SKM-1 (cell line): ENCODE data around the gene PARP2.

ENCODE experiments used
- DNase-seq: peaks from one replicate; lab custom pipeline; 2025; ENCODE audit not compliant: unreplicated experiment; lab: John Stamatoyannopoulos, UW

The PARP2 gene

DNA sequence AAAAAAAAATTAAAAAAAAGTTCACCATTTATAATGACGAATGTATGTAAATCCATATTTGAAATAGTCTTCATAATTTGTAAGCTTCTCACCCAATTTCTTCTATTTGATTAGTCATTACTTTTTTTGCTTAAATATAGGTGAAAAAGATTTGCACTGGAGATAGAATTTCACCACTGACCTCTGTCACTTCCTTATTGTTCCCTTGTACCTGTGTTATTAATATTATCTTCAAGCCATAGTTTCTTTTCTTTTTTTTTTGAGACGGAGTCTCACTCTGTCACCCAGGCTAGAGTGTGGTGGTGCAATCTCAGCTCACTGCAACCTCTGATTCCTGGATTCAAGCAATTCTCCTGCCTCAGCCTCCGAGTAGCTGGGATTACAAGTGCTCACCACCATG, 54.1 kb downstream of the PARP2 start:
- DNase-seq: no peak

DNA sequence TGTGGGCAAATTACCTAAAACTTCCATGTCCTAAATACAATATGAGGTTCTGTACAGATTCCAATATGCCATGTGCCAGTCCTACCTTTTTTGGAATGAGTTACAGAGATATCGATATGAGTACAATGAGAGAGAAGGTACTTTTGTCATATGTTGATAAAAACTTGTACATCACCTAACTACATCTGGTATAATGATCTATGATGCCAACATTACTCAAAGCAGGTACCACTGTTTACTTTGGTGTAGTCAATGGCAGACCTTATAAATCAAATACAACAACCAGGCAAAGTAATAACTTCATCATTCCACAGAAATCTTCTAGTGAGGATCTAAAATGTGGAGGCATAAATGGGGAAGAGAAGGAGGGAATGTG, 57.1 kb downstream of the PARP2 start:
- no peak for DNase-seq

- DNase-seq: no peak
These were observed 57.6 kb downstream of the PARP2 start for GRCh38 chr14:20400965-20401593.

- no peak for DNase-seq
These were observed 60.1 kb downstream of the PARP2 start for GRCh38 chr14:20403521-20403920.
